ENCODE data around the gene RAB6A.

RAB6A gene

DNA sequence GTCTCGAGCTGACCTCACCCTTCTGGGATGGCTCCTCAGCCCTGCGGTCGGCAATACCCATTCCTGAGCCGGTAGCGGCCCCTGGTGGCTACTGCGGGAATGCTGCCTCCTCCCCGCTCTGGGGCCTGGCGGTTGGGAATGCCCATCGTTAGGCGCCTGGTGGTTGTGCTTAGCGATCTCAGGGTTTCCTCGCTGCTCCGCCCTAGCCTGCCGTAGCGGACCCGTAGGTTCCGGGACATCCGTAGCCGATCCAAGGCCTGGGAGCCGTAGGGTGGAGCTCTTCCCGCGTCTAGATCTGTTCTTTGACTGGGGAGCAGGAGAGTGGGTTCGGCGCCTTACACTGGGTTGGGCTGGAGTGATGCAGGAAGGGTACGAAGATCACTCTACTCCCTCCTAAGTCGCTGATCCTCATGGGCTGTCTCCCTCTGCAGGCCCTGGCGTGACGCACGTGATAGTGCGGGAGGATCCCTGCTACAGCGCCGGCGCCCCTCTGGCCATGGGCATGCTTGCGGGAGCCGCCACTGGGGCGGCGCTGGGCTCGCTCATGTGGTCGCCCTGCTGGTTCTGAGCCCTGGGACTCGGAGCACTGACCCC lies 99.7 kb downstream of the RAB6A start:
- H3K27ac ChIP-seq: no peak overlapping the region
- TF ChIP-seq ZFX (IDR thresholded peaks at IDR 0.05; ENCODE audit: borderline replicate concordance): no peak
- TF ChIP-seq, protein P1, sequence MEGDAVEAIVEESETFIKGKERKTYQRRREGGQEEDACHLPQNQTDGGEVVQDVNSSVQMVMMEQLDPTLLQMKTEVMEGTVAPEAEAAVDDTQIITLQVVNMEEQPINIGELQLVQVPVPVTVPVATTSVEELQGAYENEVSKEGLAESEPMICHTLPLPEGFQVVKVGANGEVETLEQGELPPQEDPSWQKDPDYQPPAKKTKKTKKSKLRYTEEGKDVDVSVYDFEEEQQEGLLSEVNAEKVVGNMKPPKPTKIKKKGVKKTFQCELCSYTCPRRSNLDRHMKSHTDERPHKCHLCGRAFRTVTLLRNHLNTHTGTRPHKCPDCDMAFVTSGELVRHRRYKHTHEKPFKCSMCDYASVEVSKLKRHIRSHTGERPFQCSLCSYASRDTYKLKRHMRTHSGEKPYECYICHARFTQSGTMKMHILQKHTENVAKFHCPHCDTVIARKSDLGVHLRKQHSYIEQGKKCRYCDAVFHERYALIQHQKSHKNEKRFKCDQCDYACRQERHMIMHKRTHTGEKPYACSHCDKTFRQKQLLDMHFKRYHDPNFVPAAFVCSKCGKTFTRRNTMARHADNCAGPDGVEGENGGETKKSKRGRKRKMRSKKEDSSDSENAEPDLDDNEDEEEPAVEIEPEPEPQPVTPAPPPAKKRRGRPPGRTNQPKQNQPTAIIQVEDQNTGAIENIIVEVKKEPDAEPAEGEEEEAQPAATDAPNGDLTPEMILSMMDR (IDR thresholded peaks at IDR 0.05): peak; percentile 89

DNA sequence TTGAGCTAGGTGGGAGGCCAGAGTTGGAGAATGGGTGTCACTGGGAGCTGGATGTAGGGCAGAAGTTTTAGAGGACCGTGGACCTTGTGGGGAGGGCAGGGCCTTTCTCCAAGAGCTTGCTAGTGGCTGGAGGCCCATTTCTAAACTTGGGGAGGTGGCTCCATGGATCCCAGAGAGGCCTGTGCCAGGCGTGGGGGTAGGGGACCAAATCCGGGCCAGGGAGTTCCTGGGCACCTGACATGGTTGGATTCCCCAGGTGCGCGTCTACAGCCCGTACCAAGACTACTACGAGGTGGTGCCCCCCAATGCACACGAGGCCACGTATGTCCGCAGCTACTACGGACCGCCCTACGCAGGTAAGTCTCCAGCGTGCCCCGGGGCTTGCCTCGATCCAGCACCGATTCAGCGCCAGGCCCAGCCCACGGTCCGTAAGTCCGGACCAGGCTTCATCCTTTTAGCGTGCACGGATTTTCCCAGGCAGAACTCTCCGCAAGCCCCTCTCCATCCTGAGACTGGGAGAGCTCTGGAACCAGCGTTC lies 100.3 kb downstream of the RAB6A start:
- 0 out of 2 replicates have a peak overlapping the region, but pooled peaks have one; percentile 22 for H3K27ac ChIP-seq
- TF ChIP-seq, protein P1 (IDR thresholded peaks at IDR 0.05): no peak
- TF ChIP-seq ZFX (IDR thresholded peaks at IDR 0.05; ENCODE audit: borderline replicate concordance): no peak

DNA sequence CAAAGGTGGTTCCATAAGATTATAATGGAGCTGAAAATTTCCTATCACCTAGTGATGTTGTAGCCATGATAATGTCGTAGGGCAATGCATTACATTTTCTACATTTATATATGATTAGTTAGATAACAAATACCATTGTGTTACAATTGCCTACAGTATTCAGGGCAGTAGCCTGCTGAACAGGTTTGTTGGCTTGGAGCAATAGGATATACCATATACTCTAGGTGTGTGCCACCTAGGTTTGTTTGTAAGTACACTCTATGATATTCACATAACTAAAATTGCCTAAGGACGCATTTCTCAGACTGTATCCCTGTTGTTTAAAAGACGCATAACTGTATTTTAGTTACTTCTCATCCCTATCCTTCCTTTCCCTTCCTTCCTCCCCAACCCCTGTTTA lies 100.9 kb downstream of the RAB6A start:
- H3K27ac ChIP-seq: 0 out of 2 replicates have a peak overlapping the region, but pooled peaks have one; percentile 22
- TF ChIP-seq, protein P1 (IDR thresholded peaks at IDR 0.05): no peak
- TF ChIP-seq ZFX (IDR thresholded peaks at IDR 0.05; ENCODE audit: borderline replicate concordance): no peak

DNA sequence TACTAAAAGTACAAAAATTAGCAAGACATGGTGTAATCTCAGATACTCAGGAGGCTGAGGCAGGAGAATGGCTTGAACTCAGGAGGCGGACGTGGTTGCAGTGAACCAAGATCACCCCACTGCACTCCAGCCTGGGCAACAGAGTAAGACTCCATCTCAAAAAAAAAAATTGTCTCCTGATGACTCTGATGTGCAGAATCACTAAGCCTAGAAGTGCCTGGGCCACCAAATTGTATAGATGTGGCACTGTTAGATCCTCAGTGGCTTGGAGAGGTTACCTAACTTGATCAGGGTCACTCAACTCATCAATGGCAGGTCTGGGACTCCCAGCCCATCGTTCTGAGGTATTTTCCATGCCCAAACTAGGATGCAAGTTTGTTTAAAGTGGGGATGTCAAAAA lies 103.9 kb downstream of the RAB6A start:
- no peak overlapping the region for H3K27ac ChIP-seq
- TF ChIP-seq, protein P1 (IDR thresholded peaks at IDR 0.05): no peak
- no peak for TF ChIP-seq ZFX (IDR thresholded peaks at IDR 0.05; ENCODE audit: borderline replicate concordance)

DNA sequence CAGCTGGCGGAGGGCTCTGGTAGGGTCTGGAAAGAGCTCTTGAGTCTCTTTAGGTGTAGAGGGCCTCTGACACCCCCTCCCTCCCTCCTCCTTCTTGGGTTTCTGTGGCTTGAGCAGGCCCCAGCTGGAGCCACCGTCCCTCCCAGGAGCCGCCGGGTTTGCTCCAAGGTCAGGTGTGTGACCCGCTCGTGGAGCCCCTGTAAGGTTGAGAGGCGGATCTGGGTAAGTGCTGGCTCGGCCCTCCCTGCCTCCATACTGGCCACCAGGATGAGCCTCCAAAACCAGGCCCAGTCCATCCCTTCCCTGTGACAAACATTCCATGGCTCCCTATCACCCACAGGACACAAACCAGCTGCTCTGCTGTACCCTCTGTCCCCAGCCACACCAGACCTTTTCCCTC lies 105.2 kb downstream of the RAB6A start:
- no peak for TF ChIP-seq ZFX (IDR thresholded peaks at IDR 0.05; ENCODE audit: borderline replicate concordance)
- TF ChIP-seq, protein P1 (IDR thresholded peaks at IDR 0.05): no peak
- no peak overlapping the region for H3K27ac ChIP-seq

DNA sequence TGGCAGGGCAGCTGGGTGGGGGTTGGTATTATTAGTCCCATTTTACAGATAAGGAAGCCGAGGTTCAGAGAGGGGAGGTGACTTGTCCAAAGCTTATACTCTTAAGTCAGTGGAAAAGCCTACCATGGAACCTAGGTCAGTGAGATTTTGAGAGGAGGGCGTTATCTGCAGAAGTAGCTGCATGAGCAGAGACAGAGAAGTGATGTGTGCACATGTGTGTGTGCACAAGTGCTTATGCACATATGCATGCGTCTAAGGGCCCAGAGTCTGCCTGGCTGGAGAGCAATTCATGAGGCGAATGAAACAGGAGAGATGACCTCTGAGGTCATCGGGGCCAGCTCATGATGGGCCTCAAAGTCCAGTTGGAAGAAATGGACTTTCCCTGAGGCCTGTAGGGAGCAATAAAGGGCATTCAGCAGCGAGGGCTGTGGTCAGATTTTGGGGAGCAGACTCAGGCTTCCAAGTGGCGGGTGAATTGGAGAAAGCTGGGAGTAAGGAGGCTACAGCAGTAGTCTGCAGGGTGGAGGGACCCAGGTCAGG lies 106.3 kb downstream of the RAB6A start:
- no peak overlapping the region for H3K27ac ChIP-seq
- TF ChIP-seq, protein P1 (IDR thresholded peaks at IDR 0.05): no peak
- no peak for TF ChIP-seq ZFX (IDR thresholded peaks at IDR 0.05; ENCODE audit: borderline replicate concordance)

DNA sequence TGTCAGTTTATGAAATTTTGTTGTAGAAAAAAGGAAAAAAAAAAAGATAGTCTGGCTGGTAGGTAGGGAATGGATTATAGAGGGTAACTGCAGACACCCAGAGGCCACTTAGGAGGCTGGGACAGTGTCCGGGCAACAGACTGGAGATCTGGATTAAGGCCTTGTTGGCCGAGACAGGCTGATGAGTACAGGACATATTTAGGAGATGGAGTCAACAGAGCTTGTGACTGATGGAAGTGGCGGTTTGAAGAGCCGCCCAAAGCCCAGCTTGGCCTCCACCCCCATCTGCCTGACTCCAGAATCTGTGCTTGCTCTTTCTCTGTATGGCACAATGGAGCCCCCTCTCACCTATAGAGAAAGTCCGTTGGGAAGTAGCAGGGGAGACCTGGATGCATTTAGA lies 106.9 kb downstream of the RAB6A start:
- H3K27ac ChIP-seq: no peak overlapping the region
- TF ChIP-seq ZFX (IDR thresholded peaks at IDR 0.05; ENCODE audit: borderline replicate concordance): no peak
- TF ChIP-seq, protein P1 (IDR thresholded peaks at IDR 0.05): no peak
